ENCODE results near the gene EGFLAM.

EGFLAM gene

DNA sequence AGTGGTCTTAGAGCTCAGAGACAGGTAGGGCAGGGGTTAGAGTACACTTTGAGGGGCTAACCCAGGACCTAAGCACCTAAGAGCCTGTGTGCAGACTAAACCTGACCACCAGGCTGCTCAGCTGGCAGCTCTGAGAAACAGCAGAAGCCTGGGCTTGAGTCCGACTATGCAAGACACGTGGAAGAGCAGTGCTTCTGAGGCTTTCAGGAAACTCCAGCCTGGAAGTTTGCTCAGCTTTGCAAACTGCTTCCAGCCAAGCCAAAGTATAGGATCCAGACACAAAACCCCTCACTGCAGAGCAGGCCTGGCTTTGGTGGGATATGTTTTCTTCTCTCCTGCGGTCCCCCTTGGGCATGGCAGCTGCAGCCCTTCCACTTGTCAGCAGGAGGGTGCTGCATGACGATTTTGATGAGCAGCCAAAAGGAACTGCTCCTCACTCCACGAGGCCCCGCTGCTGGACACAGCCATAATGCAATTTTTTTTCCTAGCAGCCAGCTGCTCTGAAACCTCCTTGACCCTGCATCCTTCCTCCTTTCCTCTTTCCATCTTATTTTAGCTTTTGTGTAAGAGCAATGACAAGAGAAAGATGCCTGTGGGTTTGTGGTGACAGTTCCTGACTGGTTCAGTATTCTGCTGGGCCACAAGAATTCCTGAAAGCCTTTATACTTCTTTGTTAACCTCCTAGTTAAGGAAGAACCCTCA lies 175.0 kb downstream of the EGFLAM start:
- Mint-ChIP-seq H3K27ac (no peak overlapping the region), H3K27me3 (ENCODE audit: low read depth) (peaks cover 27% of the 10 kb centered on the region), H3K36me3 (ENCODE audit: low read depth) (no peaks in the 10 kb centered on the region), H3K4me3 (no peak overlapping the region), H3K4me1 (ENCODE audit: low read depth) (no peaks in the 10 kb centered on the region), H3K9me3 (no peaks in the 10 kb centered on the region)
- no peak for DNase-seq (ENCODE audit: low spot score)

DNA sequence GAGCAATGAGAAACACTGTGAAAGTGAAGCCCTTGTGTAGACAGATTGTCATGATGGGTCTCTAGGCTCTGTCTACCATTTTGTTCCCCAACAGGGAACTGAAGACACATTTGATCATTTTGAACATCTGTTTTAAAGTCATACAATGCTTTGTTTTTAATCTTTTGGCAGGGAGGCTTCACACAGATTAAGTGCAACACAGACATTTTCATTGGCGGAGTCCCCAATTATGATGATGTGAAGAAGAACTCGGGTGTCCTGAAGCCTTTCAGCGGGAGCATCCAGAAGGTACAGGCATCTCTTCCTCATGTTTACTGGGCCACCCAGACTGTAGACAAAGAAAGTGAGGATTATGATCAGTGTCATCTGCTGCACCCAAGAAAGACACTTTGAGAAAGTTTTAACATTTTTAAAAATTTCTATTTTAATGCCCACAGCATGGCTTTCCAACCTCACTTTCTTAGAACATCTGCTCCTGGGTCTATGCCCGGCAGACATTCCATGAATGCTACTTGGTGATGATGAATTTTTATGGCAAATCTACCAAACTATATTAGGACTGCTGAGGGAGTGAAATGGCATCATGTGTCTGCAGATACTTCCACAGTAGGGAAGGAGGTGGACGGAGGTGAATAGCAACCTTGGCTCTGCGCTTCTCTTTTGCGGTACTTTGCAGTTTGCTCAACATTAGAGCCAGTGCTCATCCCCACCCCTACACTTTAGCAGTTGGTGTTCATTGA lies 176.8 kb downstream of the EGFLAM start:
- no peaks in the 10 kb centered on the region for H3K36me3 Mint-ChIP-seq (ENCODE audit: low read depth)
- no peaks in the 10 kb centered on the region for H3K4me1 Mint-ChIP-seq (ENCODE audit: low read depth)
- H3K4me3 Mint-ChIP-seq, result no peak overlapping the region
- no peak for DNase-seq (ENCODE audit: low spot score)
- peaks cover 27% of the 10 kb centered on the region for H3K27me3 Mint-ChIP-seq (ENCODE audit: low read depth)
- no peaks in the 10 kb centered on the region for H3K9me3 Mint-ChIP-seq
- H3K27ac Mint-ChIP-seq, result no peak overlapping the region

DNA sequence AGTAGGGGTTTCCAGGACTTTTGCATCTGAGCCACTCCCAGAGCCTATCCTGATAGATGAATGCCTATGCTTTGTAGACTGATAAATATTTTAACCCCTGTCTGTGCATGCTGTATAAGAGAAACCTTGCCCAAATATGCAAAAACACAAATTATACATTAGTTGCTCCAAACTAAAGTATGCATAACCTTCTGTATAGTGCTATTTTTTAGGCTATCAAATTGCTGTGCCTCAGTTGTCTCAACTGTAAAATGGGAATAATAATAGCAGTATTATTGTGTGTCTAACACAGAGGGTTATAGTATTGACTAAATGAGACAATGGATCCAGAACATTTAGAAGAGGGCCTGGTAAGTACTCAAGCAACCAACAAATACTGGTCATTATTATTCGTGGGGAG lies 180.4 kb downstream of the EGFLAM start:
- H3K27me3 Mint-ChIP-seq (ENCODE audit: low read depth), result peaks cover 23% of the 10 kb centered on the region
- H3K27ac Mint-ChIP-seq, result no peak overlapping the region
- no peak for DNase-seq (ENCODE audit: low spot score)
- H3K36me3 Mint-ChIP-seq (ENCODE audit: low read depth), result no peaks in the 10 kb centered on the region
- H3K9me3 Mint-ChIP-seq, result no peaks in the 10 kb centered on the region
- no peak overlapping the region for H3K4me3 Mint-ChIP-seq
- H3K4me1 Mint-ChIP-seq (ENCODE audit: low read depth), result no peaks in the 10 kb centered on the region

DNA sequence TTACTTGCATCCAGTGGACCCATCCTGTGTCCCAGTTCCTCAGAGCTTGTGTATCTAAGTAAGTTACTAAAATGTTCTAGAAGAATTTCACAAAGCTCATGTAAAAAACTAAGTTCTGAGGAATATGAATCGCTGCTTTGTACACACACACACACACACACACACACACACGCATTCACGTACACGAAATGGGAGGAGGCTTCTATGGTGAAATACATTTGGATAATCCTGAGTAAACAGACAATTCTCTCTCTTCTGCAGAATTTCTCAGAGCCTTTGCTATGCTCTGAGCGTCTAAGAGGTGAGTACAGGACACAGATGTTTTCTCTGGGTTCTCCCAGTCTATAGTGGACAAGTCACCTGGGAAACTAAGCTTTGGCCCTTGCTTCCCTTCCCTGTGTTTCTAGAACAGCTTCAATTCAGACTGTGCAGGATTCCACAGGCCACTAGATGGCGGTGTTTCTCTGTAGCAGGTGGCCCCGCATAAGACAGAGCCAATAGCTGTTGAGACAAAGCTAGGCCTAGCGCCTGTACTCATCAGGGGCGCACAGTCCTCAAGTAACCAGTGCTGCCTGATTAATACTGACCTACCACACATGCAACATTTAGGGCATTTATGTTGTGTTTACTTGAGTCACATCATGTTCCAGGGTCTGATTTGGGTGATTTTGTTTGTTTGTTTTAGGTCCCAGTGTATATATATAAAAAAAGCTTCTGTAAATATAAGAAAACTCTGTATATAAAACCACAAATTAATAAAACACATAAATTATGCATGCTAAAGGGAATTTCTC lies 183.3 kb downstream of the EGFLAM start:
- peak; percentile 67 for DNase-seq (ENCODE audit: low spot score)
- no peaks in the 10 kb centered on the region for H3K36me3 Mint-ChIP-seq (ENCODE audit: low read depth)
- no peaks in the 10 kb centered on the region for H3K9me3 Mint-ChIP-seq
- H3K27me3 Mint-ChIP-seq (ENCODE audit: low read depth), result peaks cover 25% of the 10 kb centered on the region
- H3K4me3 Mint-ChIP-seq, result no peak overlapping the region
- H3K27ac Mint-ChIP-seq, result no peak overlapping the region
- no peaks in the 10 kb centered on the region for H3K4me1 Mint-ChIP-seq (ENCODE audit: low read depth)

DNA sequence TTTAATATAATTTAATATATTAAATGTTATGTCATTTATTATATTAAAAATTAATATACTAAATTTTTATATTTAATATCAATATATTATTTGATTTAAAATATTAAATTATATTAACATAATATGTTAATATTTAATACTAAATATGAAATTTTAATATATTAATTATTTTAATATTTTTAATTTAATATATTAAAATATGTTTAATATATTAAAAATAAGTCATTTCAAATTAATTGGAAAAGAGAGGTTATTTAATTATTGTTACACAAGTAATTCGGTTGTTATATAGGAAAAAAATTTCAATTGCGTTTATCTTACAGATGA lies 183.9 kb downstream of the EGFLAM start:
- Mint-ChIP-seq H3K9me3 (no peaks in the 10 kb centered on the region), H3K4me3 (no peak overlapping the region), H3K27me3 (ENCODE audit: low read depth) (peaks cover 29% of the 10 kb centered on the region), H3K4me1 (ENCODE audit: low read depth) (no peaks in the 10 kb centered on the region), H3K36me3 (ENCODE audit: low read depth) (no peaks in the 10 kb centered on the region), H3K27ac (no peak overlapping the region)
- DNase-seq (ENCODE audit: low spot score), result no peak

DNA sequence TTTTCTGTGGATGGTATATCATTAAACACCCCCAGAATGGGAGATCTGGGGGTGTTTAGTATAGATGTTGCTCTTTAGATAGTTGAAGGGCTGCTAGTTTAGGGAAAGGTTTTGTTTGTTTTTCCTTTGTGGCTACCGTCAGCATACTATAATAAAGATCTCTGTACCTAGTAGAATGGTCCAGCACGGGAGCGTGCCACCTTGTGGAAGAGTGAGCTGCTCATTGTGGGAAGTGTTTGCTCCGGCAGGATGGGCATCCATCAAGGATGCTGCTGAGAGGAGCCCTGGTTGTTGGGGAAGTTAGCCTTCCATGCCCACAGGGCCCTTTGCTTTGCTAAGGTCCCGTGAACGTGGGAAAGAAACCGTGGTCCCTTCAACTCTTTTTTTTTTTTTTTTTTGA lies 185.0 kb downstream of the EGFLAM start:
- Mint-ChIP-seq H3K9me3 (no peaks in the 10 kb centered on the region), H3K4me1 (ENCODE audit: low read depth) (no peaks in the 10 kb centered on the region), H3K4me3 (no peak overlapping the region), H3K36me3 (ENCODE audit: low read depth) (no peaks in the 10 kb centered on the region), H3K27me3 (ENCODE audit: low read depth) (peaks cover 37% of the 10 kb centered on the region), H3K27ac (no peak overlapping the region)
- no peak for DNase-seq (ENCODE audit: low spot score)

DNA sequence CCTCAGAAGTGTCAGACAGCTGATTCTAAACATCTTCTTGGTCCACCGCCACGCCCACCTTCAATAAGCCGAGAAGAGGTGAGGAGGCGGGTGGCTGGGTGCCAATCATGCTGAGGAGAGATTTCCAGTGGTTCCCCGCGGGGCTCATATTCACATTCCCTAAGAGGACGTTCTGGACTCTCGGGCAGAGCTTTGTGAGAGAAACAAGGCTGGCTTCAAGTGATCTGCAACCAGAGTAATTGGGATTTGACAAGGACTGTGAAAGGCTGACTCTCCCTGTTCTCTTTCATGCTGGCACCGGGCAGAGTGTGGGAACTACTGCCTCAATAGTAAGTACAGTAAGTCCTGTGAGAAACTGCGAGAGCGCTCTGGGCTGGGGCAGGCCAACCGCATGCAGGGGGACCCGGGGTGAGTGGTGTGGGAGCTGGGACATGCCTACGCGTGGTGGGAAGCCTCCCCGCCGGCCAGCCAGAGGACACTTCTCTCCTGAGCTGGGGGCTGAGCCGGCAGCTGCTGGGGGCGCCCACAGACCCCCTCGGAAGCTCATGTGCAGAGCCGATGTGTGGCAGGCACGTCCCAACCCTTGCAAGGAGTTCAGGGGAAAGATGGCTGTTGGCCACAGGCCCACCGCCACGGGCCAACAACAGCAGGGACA lies 187.1 kb downstream of the EGFLAM start:
- H3K4me1 Mint-ChIP-seq (ENCODE audit: low read depth), result no peaks in the 10 kb centered on the region
- H3K27me3 Mint-ChIP-seq (ENCODE audit: low read depth), result peaks cover 52% of the 10 kb centered on the region
- H3K27ac Mint-ChIP-seq, result no peak overlapping the region
- no peaks in the 10 kb centered on the region for H3K36me3 Mint-ChIP-seq (ENCODE audit: low read depth)
- no peak for DNase-seq (ENCODE audit: low spot score)
- no peak overlapping the region for H3K4me3 Mint-ChIP-seq
- H3K9me3 Mint-ChIP-seq, result no peaks in the 10 kb centered on the region

DNA sequence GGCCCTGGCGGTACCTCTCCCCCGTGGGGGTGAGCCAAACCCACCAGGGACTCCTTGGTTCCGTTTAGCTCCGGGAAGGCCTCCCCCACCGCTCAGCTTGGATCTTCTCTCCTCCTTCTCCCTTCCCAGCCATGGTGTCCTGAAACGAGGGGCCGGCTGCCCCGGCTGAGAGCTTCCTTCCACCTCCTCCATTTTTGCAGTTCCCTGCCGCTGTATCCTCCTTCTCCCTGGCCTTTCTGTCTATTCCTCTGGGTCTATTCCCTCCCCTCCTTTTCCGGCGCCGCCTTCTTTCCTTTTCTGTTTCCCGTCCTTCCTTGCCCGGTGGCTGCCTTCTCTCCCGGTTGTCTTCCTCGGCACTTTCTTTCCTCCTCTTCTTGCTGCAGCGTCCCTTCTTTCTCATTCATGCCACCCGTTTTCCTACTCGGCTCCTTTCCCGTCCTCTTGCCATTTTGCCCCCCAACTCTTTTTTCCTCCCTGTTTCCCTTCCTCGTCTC lies 187.7 kb downstream of the EGFLAM start:
- H3K27me3 Mint-ChIP-seq (ENCODE audit: low read depth), result peaks cover 58% of the 10 kb centered on the region
- H3K36me3 Mint-ChIP-seq (ENCODE audit: low read depth), result no peaks in the 10 kb centered on the region
- H3K27ac Mint-ChIP-seq, result no peak overlapping the region
- no peaks in the 10 kb centered on the region for H3K9me3 Mint-ChIP-seq
- no peaks in the 10 kb centered on the region for H3K4me1 Mint-ChIP-seq (ENCODE audit: low read depth)
- no peak for DNase-seq (ENCODE audit: low spot score)
- H3K4me3 Mint-ChIP-seq, result no peak overlapping the region

DNA sequence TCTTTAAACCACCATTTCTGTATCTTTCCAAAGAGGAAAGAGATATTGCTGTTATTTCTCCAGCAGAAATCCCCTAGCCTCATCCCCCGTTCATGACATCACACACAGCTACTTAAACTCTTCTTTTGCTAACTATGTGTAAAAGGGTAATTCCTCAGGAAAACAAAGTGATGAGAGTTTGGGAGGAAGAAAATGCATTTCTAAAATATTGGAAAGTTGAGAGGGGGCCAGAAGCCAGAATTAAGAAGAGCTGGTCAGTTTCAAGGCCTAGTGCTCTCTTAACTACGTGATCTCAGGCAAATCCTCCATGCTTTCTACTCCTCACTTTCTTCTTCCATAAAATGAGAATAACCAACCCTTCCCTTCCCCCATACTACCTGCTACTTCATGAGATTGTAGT lies 188.7 kb downstream of the EGFLAM start:
- peaks cover 61% of the 10 kb centered on the region for H3K27me3 Mint-ChIP-seq (ENCODE audit: low read depth)
- H3K36me3 Mint-ChIP-seq (ENCODE audit: low read depth), result no peaks in the 10 kb centered on the region
- H3K27ac Mint-ChIP-seq, result no peak overlapping the region
- H3K9me3 Mint-ChIP-seq, result no peaks in the 10 kb centered on the region
- H3K4me1 Mint-ChIP-seq (ENCODE audit: low read depth), result no peaks in the 10 kb centered on the region
- no peak for DNase-seq (ENCODE audit: low spot score)
- H3K4me3 Mint-ChIP-seq, result no peak overlapping the region

DNA sequence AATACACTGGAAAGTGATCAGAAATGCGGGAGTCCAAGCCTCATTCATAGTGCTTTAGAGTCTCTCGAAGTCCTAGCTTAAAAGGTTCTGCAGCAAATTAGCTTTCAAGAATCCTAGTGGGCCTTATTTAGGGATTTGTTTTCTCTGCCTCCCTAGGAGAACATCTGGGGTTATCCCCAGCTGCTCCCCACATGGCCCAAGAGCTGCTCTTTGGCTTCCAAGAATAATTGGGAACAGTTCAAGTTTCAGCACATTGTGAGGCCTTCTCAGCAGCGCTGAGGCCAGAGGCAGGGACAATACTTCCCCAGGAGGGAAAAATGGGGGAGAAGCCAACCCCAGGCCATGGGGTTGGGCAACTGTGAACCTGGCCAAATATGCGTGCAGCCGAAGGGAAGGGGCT lies 189.4 kb downstream of the EGFLAM start:
- no peak for DNase-seq (ENCODE audit: low spot score)
- no peak overlapping the region for H3K27ac Mint-ChIP-seq
- H3K4me3 Mint-ChIP-seq, result no peak overlapping the region
- H3K9me3 Mint-ChIP-seq, result no peaks in the 10 kb centered on the region
- H3K36me3 Mint-ChIP-seq (ENCODE audit: low read depth), result no peaks in the 10 kb centered on the region
- peaks cover 4% of the 10 kb centered on the region for H3K4me1 Mint-ChIP-seq (ENCODE audit: low read depth)
- H3K27me3 Mint-ChIP-seq (ENCODE audit: low read depth), result peaks cover 68% of the 10 kb centered on the region

DNA sequence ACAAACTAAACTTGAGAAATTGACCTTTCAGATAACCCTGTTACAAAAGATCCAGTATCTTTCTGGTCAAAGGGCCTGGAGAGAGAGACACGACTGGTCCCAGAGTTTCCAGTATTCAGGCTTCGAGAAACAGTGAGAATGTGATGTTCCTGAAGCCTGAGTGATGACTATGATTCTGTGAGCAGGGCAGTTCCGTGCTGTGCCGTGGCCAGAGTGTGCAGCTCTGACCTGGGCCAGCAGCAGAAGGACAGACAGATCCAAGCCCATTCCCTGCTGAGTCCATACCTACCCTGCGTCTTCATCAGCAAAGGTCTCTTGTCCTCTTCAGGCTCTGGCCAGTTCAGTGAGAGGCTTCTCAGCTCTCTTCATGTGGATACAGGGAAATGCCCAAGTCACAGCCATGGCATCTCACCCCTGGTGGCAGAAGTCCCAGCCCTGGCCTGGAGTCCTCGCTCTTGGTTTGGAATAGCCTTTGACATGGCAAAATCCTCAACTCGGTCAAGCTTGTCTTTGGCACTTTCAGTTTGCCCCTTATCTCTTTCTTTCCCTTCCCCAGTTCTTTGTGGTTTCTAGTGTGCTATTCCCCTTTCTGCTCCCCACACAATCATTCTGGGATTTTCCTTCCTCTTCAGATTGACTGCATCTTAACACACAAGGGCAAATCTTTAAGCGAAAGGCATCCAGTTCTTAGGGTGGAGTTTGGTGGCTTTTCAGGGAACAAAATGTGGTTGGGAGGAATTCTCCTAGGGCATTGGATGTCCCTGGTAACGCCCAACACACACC lies 190.4 kb downstream of the EGFLAM start:
- Mint-ChIP-seq H3K4me1 (ENCODE audit: low read depth) (peaks cover 14% of the 10 kb centered on the region), H3K27ac (no peak overlapping the region), H3K4me3 (no peak overlapping the region), H3K9me3 (no peaks in the 10 kb centered on the region), H3K27me3 (ENCODE audit: low read depth) (peaks cover 74% of the 10 kb centered on the region), H3K36me3 (ENCODE audit: low read depth) (no peaks in the 10 kb centered on the region)
- DNase-seq (ENCODE audit: low spot score), result no peak

DNA sequence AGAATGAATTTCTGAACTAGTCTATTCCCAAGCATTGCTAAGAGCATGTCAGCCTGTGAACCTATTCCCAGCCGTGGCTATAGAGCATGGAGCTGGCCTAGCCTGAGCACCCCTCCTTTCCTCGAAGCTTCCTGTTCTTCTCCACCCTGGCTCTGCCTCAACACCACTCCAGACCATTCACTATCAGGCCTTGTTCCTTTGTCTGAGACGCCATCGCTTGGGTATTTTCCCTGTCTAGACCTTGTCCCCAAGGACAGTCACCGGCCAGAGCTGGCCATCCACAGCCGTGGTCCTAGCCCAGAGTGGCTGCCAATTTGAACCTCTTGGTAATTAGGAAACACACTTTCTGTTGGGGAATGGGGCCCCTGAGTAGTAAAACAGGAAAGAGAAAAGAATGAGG lies 192.3 kb downstream of the EGFLAM start:
- Mint-ChIP-seq H3K9me3 (no peaks in the 10 kb centered on the region), H3K4me3 (no peak overlapping the region), H3K4me1 (ENCODE audit: low read depth) (peaks cover 18% of the 10 kb centered on the region), H3K27ac (no peak overlapping the region), H3K27me3 (ENCODE audit: low read depth) (peaks cover 78% of the 10 kb centered on the region), H3K36me3 (ENCODE audit: low read depth) (no peaks in the 10 kb centered on the region)
- no peak for DNase-seq (ENCODE audit: low spot score)

DNA sequence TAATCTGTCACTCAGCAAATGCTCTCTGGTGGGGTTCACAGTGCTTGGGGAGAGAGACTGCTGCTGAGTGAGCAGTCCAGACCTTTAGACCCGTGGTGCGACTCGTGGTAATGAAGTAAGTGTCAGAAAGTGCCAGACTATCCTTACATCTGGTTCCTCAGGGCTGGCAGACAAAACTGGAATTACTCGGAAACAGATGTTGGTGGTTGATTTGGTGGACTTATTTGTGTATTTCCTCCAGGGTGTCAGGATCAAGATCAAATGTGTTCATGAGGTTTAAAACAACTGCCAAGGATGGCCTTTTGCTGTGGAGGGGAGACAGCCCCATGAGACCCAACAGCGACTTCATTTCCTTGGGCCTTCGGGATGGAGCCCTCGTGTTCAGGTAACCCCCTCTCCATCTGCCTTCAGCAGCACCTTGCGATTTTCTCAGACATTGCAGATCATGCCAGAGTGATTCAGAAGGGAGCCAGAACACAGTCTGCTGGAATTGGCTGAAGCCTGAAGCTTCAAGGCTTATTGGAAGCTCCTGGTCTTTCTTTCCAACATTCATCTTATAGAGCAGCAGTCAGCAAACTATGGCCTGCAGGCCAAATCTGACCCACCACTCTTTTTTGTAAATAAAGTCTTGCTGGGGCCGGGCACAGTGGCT lies 192.8 kb downstream of the EGFLAM start:
- Mint-ChIP-seq H3K9me3 (no peaks in the 10 kb centered on the region), H3K4me3 (no peak overlapping the region), H3K4me1 (ENCODE audit: low read depth) (peaks cover 18% of the 10 kb centered on the region), H3K27ac (no peak overlapping the region), H3K36me3 (ENCODE audit: low read depth) (no peaks in the 10 kb centered on the region), H3K27me3 (ENCODE audit: low read depth) (peaks cover 81% of the 10 kb centered on the region)
- no peak for DNase-seq (ENCODE audit: low spot score)

All from T-helper 2 cell treated with Interferon-gamma antibody and Interleukin-4, amounts not matched to agents 5 μg/mL and 100 μg/mL, for 36 hours (primary cell).